ENCODE data around the gene RAI1.

DNA sequence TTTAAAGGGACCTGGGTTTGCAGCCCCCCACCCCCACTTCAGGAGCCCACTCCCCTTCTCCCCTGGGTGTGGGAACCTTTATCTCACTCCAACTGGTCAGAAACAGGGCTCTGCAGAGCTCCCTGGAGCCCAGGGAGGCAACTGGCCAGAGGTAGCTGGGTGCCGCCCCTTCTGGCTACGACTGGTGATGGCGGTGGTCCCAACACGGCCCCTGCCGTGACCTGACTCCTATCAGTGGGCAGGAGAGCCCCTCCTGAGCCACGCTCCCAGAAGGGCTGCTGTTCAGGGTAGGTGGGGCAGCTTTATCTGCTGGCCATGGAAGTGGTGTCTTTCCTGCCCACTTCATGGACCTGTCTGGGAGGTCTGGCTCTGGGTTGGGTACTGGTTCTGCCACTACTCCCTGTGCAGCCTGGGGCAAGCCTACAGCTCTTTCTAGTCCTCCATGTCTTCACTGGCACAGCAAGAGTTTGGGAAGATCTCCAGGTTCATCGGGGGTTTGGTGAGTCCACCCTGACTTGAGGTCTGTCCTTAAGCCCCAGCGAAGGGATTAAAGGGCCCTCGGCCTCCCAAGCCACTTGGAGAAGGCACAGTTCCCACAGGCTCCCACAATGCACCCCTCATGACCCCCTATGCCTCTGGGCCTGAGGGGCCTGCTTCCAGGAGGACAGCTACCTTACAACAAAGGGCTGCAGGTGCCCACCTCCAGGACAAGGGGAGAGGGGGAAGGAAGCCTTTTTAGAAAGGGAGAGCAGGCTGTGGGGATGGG lies 161.0 kb downstream of the RAI1 start:
- no peak for TF ChIP-seq POLR2A (IDR thresholded peaks at IDR 0.05; ENCODE audit: low read length)
- no peak for TF ChIP-seq GATA1 (IDR thresholded peaks at IDR 0.05; ENCODE audit: low read depth, low read length)

Measured in erythroblast (primary cell).